HUES48 (cell line): ENCODE data around the gene SFI1.
"Not testable (repeated sequence)": the region's sequence is repeated elsewhere in the genome, so short reads cannot be mapped to it uniquely, and the experiment has no call there.

Experiments
- H3K27ac ChIP-seq: one replicate; pipeline ENCODE4 v1.7.0; 2013; ENCODE audit warnings: low read depth, low read length, inconsistent platforms
- H3K27me3 ChIP-seq: 2 replicates; pipeline ENCODE4 v1.6.1; 2013; ENCODE audit warnings: mild to moderate bottlenecking, low read length; ENCODE audit not compliant: control insufficient read depth, insufficient read depth
- H3K36me3 ChIP-seq: 2 replicates; pipeline ENCODE4 v1.6.1; 2013; ENCODE audit warnings: low read length; ENCODE audit not compliant: control insufficient read depth, insufficient read depth
- H3K4me1 ChIP-seq: 2 replicates; pipeline ENCODE4 v1.6.1; 2013; ENCODE audit warnings: mild to moderate bottlenecking, low read length; ENCODE audit not compliant: control insufficient read depth, insufficient read depth
- H3K4me3 ChIP-seq: 2 replicates; pipeline ENCODE4 v1.5.1; 2013; ENCODE audit warnings: mild to moderate bottlenecking, low read depth, low read length
- H3K9ac ChIP-seq: 2 replicates; pipeline ENCODE4 v1.6.1; 2013; ENCODE audit warnings: mild to moderate bottlenecking, low read depth, low read length, moderate library complexity
- H3K9me3 ChIP-seq: 2 replicates; pipeline ENCODE4 v1.6.1; 2013; ENCODE audit warnings: low read length; ENCODE audit not compliant: control insufficient read depth, insufficient read depth

Gene SFI1

DNA sequence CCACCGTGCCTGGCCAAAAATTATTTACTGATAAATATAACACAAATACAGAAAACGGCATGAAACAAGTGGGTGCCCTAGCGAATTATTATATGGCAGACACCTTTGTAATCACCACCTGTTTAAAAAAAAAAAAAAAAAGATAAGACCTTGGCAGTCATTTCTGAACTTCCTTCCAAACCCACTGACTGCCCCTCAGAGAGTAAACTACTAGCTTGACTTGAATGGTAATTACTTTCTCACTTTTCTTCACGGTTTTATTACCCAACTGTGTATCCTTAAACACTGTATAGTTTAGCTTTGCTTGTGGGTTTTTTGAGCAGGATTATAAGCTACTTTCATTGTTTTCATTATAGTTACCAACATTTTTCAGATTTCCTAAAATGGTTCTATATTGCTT lies 23.7 kb downstream of the SFI1 start:
- Histone ChIP-seq H3K9ac (no peak overlapping the region), H3K4me3 (no peak overlapping the region), H3K9me3 (no peaks in the 10 kb centered on the region), H3K4me1 (peaks cover 12% of the 10 kb centered on the region), H3K27ac (no peak overlapping the region), H3K27me3 (no peaks in the 10 kb centered on the region), H3K36me3 (no peaks in the 10 kb centered on the region)

- not testable (repeated sequence) for H3K9ac ChIP-seq, H3K4me3 ChIP-seq, H3K4me1 ChIP-seq, H3K36me3 ChIP-seq, H3K9me3 ChIP-seq, H3K27me3 ChIP-seq, H3K27ac ChIP-seq
Observed at GRCh38 chr22:31524132-31524531, 27.8 kb downstream of the SFI1 start.

GRCh38 chr22:31526270-31526669 lies 29.9 kb downstream of the SFI1 start:
- Histone ChIP-seq H3K36me3 (no peaks in the 10 kb centered on the region), H3K4me1 (no peaks in the 10 kb centered on the region), H3K27ac (no peak overlapping the region), H3K9ac (no peak overlapping the region), H3K4me3 (no peak overlapping the region), H3K9me3 (no peaks in the 10 kb centered on the region), H3K27me3 (no peaks in the 10 kb centered on the region)

DNA sequence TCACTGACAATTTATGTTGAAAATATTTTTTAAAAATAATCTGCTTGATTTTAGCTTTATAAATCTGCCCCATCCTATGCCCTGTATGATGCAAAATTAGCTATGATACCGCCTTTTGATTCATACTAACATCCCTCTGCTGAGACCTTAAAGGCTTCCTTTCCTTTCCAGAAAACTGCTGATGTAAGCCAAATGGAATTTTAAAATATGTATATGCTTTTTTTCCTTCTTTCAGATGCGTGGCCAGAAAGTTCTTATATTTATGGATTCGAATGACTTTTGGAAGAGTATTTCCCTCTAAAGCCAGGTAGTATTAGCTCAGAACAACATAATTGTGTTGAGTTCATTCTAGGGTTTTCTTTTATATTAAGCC lies 34.5 kb downstream of the SFI1 start:
- H3K4me1 ChIP-seq: no peaks in the 10 kb centered on the region
- H3K27ac ChIP-seq: no peak overlapping the region
- H3K36me3 ChIP-seq: no peaks in the 10 kb centered on the region
- no peak overlapping the region for H3K4me3 ChIP-seq
- H3K27me3 ChIP-seq: no peaks in the 10 kb centered on the region
- H3K9ac ChIP-seq: no peak overlapping the region
- H3K9me3 ChIP-seq: no peaks in the 10 kb centered on the region

DNA sequence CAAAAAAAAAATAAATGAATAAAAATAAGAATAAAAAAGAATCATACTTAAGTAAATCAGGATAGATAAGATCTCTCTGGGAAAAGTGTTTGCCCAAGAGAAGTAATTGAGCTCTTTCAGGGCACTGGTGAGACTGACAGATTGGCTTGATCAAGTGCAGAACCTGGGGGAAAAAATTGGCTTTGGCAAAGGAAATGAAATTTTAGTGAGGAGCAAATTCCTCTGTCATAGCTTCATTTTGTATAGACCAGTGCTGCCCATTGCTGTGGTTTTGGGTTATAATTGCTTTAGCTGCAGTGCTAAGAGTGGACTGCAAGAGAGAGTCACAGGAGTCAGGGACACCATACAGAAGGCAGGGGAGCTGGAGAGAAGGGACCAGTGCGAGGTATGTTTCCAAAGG lies 35.7 kb downstream of the SFI1 start:
- H3K9ac ChIP-seq: no peak overlapping the region

GRCh38 chr22:31533374-31533773 lies 37.0 kb downstream of the SFI1 start:
- H3K27me3 ChIP-seq: no peaks in the 10 kb centered on the region
- H3K9me3 ChIP-seq: no peaks in the 10 kb centered on the region
- no peak overlapping the region for H3K27ac ChIP-seq
- H3K9ac ChIP-seq: no peak overlapping the region
- no peaks in the 10 kb centered on the region for H3K36me3 ChIP-seq
- no peaks in the 10 kb centered on the region for H3K4me1 ChIP-seq
- H3K4me3 ChIP-seq: no peak overlapping the region

More for the DNA sequence above, 35.7 kb downstream of the SFI1 start:
- Histone ChIP-seq H3K4me1 (no peaks in the 10 kb centered on the region), H3K4me3 (no peak overlapping the region), H3K27me3 (no peaks in the 10 kb centered on the region), H3K27ac (no peak overlapping the region), H3K9me3 (no peaks in the 10 kb centered on the region), H3K36me3 (no peaks in the 10 kb centered on the region)

GRCh38 chr22:31537019-31537535 lies 40.7 kb downstream of the SFI1 start:
- Histone ChIP-seq H3K27me3 (no peaks in the 10 kb centered on the region), H3K4me3 (no peak overlapping the region), H3K4me1 (no peaks in the 10 kb centered on the region), H3K9ac (no peak overlapping the region), H3K9me3 (no peaks in the 10 kb centered on the region), H3K27ac (peak overlapping the region; percentile 23), H3K36me3 (no peaks in the 10 kb centered on the region)

GRCh38 chr22:31538815-31539214 lies 42.5 kb downstream of the SFI1 start:
- no peak overlapping the region for H3K9ac ChIP-seq
- no peak overlapping the region for H3K27ac ChIP-seq
- no peak overlapping the region for H3K4me3 ChIP-seq
- H3K9me3 ChIP-seq: no peaks in the 10 kb centered on the region
- H3K27me3 ChIP-seq: no peaks in the 10 kb centered on the region
- no peaks in the 10 kb centered on the region for H3K36me3 ChIP-seq
- no peaks in the 10 kb centered on the region for H3K4me1 ChIP-seq

- H3K4me3 ChIP-seq, H3K9ac ChIP-seq, H3K36me3 ChIP-seq, H3K27ac ChIP-seq, H3K9me3 ChIP-seq, H3K4me1 ChIP-seq, H3K27me3 ChIP-seq: not testable (repeated sequence)
Observed at GRCh38 chr22:31540166-31540565, 43.8 kb downstream of the SFI1 start.

GRCh38 chr22:31540966-31541365 lies 44.6 kb downstream of the SFI1 start:
- no peak overlapping the region for H3K9ac ChIP-seq
- no peaks in the 10 kb centered on the region for H3K27me3 ChIP-seq
- H3K4me1 ChIP-seq: no peaks in the 10 kb centered on the region
- no peaks in the 10 kb centered on the region for H3K9me3 ChIP-seq
- H3K36me3 ChIP-seq: no peaks in the 10 kb centered on the region
- no peak overlapping the region for H3K27ac ChIP-seq
- no peak overlapping the region for H3K4me3 ChIP-seq

DNA sequence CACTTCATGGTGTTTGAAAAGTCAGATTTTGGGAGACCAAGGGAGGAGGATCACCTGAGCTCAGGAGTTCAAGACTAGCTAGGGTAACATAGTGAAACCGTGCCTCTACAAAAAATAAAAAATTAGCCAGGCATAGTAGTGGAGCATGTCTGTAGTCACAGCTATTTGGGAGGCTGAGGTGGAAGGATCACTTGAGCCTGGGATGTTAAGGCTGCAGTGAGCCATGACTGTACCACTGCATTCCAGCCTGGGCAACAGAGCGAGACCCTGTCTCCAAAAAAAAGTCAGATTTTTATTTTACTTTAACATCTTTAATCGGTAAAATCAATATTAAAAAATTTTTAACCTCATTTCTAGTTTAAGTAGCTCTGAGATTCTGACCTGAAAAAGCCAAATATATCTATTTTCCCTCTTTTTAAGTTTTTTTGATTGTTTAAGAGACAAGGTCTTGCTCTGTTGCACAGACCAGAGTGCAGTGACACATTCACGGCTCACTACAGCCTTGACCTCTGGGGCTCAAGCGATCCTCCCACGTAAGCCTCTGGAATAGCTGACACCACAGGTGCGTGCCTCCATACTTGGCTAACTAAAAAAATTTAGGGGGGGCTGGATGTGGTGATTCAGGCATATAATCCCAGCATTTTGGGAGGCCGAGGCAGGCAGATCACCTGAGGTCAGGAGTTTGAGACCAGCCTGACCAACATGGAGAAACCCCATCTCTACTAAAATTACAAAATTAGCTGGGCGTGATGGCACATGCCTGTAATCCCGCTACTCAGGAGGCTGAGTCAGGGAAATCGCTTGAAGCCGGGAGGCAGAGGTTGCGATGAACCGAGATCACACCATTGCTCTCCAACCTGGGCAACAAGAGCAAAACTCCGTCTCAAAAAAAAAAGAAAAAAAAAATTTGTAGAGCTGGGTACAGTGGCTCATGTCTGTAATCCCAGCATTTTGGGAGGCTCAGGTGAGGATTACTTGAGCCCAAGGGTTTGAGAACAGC lies 48.4 kb downstream of the SFI1 start:
- Histone ChIP-seq H3K4me3 (no peak overlapping the region), H3K4me1 (no peaks in the 10 kb centered on the region), H3K27ac (no peak overlapping the region), H3K36me3 (peaks cover 7% of the 10 kb centered on the region), H3K9me3 (no peaks in the 10 kb centered on the region), H3K27me3 (no peaks in the 10 kb centered on the region), H3K9ac (no peak overlapping the region)
